ENCODE measurements around the gene TTC16.
A peak's percentile ranks its signal among the peaks of the same experiment; 100 is the strongest.
"Not testable (repeated sequence)": the region's sequence is repeated elsewhere in the genome, so short reads cannot be mapped to it uniquely, and the experiment has no call there.

TTC16 gene

DNA sequence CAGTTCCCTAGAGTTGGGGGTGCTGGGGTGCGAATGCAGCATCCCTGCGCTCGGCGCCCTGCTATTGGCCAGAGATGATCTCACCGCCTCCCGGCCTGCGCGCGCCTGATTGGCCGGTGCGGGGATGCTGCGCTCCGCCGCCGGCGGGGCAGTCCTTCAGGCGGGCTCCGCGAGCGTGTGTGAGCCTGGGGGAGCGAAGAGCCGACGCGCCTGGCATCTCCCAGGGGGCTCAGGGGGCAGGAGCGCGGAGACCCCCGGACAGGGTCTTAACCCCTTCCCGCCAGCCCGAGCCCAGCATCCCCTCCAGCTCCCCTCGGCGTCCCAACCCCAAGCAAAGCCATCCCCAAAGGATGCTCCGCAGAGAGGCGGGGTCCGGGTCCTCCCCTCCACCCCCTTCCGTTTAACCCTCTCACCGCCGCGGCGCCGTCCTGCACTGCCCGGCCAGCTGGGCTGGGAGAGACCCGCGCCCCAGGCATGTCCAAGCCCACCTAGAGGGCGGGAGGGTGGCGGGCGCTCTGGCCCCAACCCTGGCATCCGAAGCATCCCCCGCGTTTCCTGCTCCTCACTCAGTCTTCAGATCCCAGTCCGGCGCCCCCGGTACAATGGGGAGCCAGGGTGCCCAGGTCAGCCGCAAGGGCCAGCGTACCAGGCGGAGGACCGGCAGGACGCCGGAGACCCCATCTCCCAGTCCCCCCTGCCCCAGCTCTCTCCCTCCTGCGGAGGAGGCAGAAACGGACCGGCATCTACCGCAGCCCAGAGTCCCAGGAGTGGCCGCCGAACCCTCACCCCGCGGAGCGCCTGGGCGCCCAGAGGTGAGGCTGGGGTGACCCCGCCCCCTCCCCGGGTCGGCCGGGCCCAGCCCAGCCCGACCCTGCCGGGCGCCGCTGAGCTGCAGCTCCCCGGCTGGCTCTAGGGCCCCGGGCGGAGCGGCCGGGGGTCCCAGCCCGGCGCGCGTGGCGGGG lies 38.5 kb downstream of the TTC16 start:
- ChIA-PET POLR2A (ENCODE audit: low non-redundant PET) (no interaction called here), CTCF (no interaction called here)
- peak; percentile 78 for DNase-seq (ENCODE audit: low spot score)
- TF ChIP-seq, protein P1, sequence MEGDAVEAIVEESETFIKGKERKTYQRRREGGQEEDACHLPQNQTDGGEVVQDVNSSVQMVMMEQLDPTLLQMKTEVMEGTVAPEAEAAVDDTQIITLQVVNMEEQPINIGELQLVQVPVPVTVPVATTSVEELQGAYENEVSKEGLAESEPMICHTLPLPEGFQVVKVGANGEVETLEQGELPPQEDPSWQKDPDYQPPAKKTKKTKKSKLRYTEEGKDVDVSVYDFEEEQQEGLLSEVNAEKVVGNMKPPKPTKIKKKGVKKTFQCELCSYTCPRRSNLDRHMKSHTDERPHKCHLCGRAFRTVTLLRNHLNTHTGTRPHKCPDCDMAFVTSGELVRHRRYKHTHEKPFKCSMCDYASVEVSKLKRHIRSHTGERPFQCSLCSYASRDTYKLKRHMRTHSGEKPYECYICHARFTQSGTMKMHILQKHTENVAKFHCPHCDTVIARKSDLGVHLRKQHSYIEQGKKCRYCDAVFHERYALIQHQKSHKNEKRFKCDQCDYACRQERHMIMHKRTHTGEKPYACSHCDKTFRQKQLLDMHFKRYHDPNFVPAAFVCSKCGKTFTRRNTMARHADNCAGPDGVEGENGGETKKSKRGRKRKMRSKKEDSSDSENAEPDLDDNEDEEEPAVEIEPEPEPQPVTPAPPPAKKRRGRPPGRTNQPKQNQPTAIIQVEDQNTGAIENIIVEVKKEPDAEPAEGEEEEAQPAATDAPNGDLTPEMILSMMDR (conservative IDR thresholded peaks at IDR 0.05; ENCODE audit: low read depth) = no peak
- H3K27ac ChIP-seq = no peak overlapping the region

DNA sequence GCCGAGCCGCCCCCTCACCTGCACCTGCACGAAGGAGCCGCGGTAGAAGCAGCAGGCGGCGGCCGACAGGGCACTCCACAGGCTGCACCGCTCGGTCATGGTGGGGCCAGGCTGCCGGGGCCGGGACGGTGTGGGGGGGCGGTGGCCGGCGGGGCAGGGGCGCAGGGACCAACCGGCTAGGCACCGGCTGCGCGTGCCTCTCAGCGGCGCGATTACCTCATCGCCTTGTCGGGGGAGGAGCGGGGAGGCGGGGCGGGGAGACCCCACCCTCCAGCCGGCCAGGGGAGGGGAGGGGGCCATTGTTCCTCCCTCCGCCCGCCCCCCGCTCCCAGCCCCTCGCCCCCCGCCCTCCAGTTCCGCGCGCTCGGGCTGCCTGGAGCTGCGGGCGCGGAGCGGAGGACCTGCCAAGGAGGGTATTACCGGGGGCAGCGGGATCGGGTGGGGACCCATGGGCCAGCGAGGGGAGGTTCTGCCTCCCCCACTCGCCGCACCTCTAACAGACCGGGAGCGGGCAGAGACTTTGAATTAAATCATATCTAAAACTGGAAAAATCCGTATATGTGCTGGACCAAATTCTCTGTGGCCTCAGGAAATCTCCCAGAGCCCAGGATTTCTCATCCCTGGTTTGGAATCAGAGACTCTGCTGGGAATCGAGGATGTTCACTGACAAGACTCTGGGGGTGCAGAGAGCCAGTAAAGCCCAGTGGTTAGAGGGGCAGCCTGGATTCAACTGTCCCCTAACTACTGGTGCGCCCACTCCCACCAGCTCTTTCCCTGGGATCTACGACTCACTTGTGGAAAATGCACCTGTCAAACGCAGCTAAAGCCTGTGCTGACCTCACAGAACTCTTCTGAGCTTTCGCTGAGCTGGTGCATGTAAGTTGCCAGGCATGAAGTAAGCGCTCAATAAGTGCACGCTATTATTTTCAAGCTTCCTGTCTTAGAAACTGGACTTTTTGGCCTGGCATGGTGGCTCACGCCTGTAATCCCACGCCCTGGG lies 39.5 kb downstream of the TTC16 start:
- DNase-seq (ENCODE audit: low spot score) = no peak
- TF ChIP-seq, protein P1 (conservative IDR thresholded peaks at IDR 0.05; ENCODE audit: low read depth) = no peak
- ChIA-PET CTCF (interaction anchor here (0.5 to 0.6 kb wide), 2 partner anchors 15 to 325 kb away, joined by 3 read pairs; no protein-coding TSS in a partner anchor), POLR2A (ENCODE audit: low non-redundant PET) (no interaction called here)
- no peak overlapping the region for H3K27ac ChIP-seq

DNA sequence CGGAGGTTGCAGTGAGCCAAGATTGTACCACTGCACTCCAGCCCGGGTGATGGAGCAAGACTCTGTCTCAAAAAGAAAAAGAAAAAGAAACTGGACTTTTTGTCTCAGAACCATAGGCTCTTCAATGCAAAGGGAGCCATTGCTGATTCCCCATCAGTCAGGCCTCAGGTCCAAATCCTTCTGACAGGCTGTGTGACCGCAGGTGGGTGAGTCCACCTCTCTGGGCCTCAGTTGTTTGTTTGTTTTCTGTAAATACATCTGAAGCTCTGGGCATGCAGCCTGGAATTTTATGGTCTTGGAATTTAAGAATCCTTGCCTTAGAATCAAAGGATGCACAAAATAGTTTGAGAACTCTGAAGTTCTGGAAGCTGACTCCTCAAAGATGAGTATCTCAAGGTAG lies 40.4 kb downstream of the TTC16 start:
- POLR2A ChIA-PET (ENCODE audit: low non-redundant PET) = no interaction called here

DNA sequence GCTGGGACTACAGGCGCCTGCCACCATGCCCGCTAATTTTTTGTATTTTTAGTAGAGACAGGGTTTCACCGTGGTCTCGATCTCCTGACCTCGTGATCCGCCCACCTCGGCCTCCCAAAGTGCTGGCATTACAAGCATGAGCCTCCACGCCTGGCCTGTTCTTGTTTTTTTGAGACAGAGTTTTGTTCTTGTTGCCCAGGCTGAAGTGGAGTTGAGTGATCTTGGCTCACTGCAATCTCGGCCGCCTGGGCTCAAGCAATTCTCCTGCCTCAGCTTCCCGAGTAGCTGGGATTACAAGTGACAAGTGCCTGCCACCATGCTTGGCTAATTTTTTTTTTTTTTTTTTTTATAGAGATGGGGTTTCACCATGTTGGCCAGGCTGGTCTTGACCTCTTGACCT lies 40.9 kb downstream of the TTC16 start:
- CTCF ChIA-PET = interaction anchor here (0.6 kb wide), 1 partner anchor 22 kb away, joined by 3 read pairs; the partner anchor contains the start of gene TOR2A
- POLR2A ChIA-PET (ENCODE audit: low non-redundant PET) = interaction anchor here (0.6 kb wide), 1 partner anchor 178 kb away, joined by 4 read pairs; no protein-coding TSS in a partner anchor
- not testable (repeated sequence) for DNase-seq (ENCODE audit: low spot score); H3K27ac ChIP-seq

More for the DNA sequence above, 40.4 kb downstream of the TTC16 start:
- no peak for DNase-seq (ENCODE audit: low spot score)
- CTCF ChIA-PET = interaction anchor here (0.5 to 0.6 kb wide), 2 partner anchors 21 to 324 kb away, joined by 3 read pairs; partner anchors contain the start of gene TOR2A
- no peak overlapping the region for H3K27ac ChIP-seq
- TF ChIP-seq, protein P1 (conservative IDR thresholded peaks at IDR 0.05; ENCODE audit: low read depth) = no peak

DNA sequence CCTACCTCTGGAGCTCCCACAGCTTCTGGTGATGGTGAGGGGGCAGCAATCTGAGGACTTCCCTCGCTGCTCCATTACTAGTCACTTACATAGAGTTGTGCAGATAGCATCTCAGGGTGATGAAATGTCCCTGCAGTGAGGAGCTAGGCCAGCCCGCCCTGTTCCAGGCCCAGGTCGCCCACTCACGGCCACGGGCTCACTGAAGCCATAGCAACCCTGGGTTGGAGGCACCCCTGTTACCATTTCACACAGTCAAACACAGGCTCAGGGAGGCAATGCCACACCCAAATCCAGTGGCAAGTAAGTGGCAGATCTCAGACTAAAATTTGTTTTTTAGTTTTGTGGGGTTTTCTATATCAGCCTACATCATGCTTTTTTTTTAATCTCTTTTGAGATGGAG lies 43.0 kb downstream of the TTC16 start:
- TF ChIP-seq, protein P1 (conservative IDR thresholded peaks at IDR 0.05; ENCODE audit: low read depth) = no peak
- H3K27ac ChIP-seq = no peak overlapping the region
- POLR2A ChIA-PET (ENCODE audit: low non-redundant PET) = no interaction called here
- DNase-seq (ENCODE audit: low spot score) = no peak
- CTCF ChIA-PET = no interaction called here

DNA sequence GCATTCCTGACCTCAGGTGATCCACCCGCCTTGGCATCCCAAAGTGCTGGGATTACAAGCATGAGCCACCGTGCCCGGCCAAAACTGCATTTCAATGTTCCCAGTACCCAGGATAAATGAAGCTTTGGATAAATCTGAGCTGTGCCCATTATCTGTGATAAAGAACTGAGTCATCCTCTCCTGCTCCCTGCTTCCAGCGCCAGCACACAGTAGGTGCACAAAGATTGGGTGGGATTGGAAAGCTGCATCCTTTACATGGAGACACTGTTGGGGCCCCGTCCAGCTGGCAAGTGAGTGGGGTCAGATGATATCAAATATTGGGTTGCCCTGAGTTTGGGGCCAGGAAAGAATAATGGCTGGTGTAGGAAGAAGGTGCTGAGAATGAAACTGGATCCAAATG lies 45.2 kb downstream of the TTC16 start:
- CTCF ChIA-PET = interaction anchor here (0.6 kb wide), 1 partner anchor 167 kb away, joined by 4 read pairs; no protein-coding TSS in a partner anchor
- DNase-seq (ENCODE audit: low spot score) = no peak
- POLR2A ChIA-PET (ENCODE audit: low non-redundant PET) = no interaction called here
- H3K27ac ChIP-seq = no peak overlapping the region
- TF ChIP-seq, protein P1 (conservative IDR thresholded peaks at IDR 0.05; ENCODE audit: low read depth) = no peak
